ENCODE measurements around the gene TLR2.

TLR2 gene

DNA sequence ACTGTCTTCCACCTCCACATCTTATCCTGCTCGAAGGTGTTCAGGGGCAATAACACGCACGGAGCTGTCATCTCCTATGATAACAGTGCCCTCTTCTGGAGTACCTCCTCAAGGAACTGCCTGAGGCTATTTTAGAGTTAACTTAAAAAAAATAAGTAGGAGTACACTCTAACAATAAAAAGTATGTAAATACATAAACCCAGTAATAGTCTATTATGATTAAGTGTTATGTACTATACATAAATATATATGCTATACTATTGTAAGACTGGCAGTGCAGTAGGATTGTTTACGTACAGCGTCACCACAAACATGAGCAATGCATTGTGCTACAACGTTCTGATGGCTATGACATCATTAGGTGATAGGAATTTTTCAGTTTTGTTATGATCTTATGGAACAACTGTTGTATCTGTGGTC is 34.5 kb upstream of the TLR2 start:
- TF ChIP-seq GATA3 (IDR thresholded peaks at IDR 0.05; ENCODE audit: low read depth, low read length) = no peak
- no peak for TF ChIP-seq GATA2 (IDR thresholded peaks at IDR 0.05; ENCODE audit: low read depth, low read length)

DNA sequence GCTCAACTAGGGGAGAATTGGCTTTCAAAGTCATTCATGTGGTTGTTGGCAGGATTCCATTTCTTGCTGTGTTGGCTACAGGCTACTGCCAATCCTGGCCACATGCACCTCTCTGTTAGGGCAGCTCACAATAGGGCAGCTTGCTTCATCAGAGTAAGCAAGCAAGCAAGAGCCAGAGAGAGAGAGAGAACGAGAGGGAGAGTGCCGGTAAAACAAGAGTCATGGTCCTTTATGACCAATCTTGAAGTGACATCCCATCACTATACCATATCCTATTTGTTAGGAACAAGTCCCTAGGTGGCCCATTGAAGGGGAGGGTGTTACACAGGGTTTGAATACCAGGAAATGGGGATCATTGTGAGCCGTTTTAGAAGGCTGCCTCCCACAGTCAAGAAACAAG is 33.0 kb upstream of the TLR2 start:
- TF ChIP-seq GATA2 (IDR thresholded peaks at IDR 0.05; ENCODE audit: low read depth, low read length) = no peak
- no peak for TF ChIP-seq GATA3 (IDR thresholded peaks at IDR 0.05; ENCODE audit: low read depth, low read length)

DNA sequence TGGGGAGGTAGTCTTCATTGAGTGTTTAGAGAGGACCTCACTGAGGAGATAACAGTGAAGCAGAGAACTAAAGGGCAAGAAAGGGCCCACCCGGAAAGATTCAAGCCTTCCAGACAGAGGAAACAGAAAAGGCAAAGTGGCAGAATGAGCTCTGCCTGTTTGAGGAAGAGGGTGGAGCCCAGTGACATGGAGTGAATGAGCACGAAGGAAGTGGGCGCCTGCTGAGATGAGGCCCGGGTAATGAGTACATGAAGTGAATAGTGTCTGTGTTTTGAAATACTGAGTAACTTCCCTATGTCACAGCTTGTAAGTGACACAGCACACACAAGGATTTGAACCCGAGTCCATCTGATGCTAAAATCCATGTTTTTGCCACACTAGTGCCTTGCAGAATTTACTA is 32.5 kb upstream of the TLR2 start:
- TF ChIP-seq GATA2 (IDR thresholded peaks at IDR 0.05; ENCODE audit: low read depth, low read length) = no peak
- no peak for TF ChIP-seq GATA3 (IDR thresholded peaks at IDR 0.05; ENCODE audit: low read depth, low read length)

DNA sequence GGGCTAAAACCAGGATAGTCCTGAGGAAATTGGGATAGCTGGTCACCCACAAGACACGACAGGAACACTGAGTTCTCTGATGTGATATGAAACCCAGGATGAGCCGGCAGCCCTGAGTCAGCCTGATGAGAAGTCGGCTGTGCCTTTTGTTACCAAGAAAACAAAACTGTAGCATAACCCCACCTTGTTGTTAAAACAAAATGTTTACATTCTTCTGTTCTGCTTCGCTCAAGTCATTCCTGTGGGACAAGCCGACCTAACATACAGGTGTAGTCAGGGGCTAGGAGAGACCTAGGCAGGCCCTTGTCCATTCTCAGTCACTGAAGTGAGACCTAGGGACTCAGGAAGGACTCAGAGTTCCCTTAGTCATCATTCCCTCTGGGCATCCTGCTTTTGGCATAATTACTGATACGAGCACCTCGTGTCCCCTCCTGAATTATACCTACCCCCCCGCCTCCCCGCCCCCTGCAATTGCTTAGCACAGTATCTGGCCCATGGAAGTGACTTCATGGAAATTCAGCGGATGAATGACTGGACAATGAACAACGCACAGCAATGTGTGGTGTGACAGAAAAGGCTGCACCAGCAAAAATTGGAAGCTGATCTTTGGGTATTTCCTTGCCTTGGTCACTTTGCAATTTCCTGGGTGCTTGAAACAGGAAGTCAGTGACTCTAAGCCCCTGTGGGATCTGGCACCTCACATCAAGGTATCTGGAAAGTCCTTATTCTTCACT is 31.9 kb upstream of the TLR2 start:
- TF ChIP-seq GATA2 (IDR thresholded peaks at IDR 0.05; ENCODE audit: low read depth, low read length) = no peak

DNA sequence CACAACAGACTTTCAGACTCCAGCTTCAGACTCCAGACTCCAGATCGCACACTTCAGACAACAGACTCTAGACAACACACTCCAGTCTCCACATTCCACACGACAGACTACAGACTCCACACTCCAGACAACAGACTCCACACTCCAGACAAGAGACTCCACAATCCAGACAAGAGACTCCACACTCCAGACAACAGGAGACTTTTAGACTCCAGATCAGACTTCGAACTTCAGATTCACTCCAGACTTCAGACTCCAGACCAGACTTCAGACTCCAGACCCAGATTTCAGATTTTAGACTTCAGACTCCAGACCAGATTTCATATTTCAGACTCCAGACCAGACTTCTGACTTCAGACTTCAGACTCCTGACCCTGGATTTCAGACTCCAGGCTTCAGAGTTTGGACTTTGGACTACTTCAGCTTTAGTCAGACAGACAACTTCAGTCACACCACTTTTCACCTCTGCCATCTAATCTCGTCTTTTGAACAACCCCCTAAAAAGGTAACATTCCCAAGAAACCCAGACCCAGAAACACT is 29.0 kb upstream of the TLR2 start:
- TF ChIP-seq GATA3 (IDR thresholded peaks at IDR 0.05; ENCODE audit: low read depth, low read length) = no peak
- TF ChIP-seq GATA2 (IDR thresholded peaks at IDR 0.05; ENCODE audit: low read depth, low read length) = no peak

DNA sequence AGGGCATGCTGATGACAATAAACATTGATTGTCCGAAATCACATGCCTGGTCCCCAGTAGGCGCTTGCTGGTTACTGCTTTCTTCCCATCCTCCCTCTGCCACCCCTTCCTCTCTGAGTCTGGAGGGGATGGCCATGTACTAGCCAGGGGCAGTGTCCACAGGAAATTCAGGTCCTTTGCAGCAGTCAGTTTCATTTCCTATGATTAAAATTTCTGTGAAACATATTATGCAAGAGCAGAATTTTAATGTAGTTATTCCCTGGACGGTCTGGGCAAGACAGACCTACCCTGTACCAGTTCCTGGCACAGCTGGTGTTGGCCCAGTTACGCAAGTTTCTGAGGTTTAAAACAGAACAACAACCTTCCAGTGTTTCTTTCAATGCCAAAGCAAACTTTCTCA is 28.2 kb upstream of the TLR2 start:
- TF ChIP-seq GATA3 (IDR thresholded peaks at IDR 0.05; ENCODE audit: low read depth, low read length) (no peak), GATA2 (IDR thresholded peaks at IDR 0.05; ENCODE audit: low read depth, low read length) (no peak)

DNA sequence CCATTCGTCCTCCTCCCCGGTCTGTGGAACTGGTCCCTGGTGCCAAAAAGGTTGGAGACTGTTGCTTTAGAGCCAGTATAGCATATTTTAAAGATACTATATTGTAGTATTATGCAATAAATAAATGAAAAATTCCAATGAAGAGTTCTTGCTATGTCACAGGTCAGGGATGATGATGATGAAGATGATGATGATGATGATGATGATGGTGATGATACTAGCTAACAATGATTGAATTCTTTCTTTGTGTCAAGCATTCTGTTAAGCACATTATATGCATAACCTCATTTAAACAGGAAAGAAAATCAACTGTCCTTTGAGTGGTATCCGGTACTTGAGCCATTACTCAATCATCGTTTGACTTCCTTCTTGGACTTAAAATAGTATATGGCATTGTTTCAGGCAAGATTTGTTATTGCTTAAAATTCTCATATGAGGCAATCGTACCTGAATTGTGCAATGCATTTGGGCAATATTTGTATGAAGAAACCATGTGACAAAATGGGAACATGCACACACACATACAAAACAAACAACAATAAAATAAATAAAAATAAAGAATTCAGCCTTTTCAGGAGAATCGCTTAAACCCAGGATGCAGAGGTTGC is 22.8 kb upstream of the TLR2 start:
- TF ChIP-seq GATA2 (IDR thresholded peaks at IDR 0.05; ENCODE audit: low read depth, low read length) = no peak
- no peak for TF ChIP-seq GATA3 (IDR thresholded peaks at IDR 0.05; ENCODE audit: low read depth, low read length)

DNA sequence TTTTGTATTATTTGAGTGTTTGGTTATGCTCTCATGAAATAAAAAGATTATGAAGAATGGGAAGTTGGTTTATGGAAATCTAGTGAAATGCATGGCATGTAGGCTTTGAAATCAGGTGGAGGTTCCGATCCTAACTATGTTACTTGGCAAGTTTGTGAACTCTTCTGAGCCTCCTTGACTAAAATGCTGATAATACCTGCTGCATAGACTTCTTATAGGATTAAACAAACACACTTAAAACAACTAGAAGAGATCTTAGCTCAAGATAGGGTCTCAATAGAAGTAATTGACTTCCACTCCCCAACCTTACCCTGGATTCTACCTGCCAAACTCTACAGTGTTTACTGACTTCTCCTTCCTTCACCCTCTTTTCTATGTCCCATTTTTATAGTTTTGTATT is 22.2 kb upstream of the TLR2 start:
- TF ChIP-seq GATA2 (IDR thresholded peaks at IDR 0.05; ENCODE audit: low read depth, low read length) = no peak
- TF ChIP-seq GATA3 (IDR thresholded peaks at IDR 0.05; ENCODE audit: low read depth, low read length) = no peak

DNA sequence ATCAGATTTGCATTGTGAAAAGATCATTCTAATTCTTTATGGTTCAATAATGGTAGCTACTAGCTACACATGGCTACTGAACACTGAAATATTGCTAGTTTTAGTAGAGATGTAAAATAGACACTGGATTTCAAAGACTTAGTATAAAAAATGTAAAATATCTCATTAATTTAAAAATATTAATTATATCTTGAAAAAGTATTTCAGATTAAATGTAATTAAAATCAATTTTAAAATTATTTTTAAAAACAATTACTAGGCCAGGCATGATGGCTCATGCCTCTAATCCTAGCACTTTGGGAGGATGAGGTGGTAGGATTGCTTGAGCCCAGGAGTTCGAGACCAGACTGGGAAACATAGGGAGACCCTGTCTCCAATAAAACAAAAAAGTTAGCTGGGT is 20.4 kb upstream of the TLR2 start:
- TF ChIP-seq GATA3 (IDR thresholded peaks at IDR 0.05; ENCODE audit: low read depth, low read length) (no peak), GATA2 (IDR thresholded peaks at IDR 0.05; ENCODE audit: low read depth, low read length) (no peak)

DNA sequence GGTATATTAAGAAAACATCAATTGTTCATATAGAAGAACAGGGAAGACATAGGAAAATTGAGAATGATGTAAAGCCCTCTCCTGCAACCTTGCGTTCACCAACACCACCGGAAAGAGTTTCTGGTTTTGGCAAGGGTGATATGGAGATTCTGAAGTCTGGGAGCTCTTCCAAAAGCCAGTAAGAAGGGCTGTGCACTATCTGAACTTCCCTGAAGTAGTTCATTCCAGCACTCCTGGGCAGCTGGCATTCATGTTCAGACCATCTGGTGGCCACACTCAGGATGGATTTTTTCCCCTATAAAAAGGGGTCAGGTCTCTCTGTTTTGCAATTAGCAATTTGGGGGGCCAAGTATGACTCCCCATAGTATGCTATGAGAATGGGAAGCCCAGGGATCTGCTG is 15.4 kb upstream of the TLR2 start:
- TF ChIP-seq GATA3 (IDR thresholded peaks at IDR 0.05; ENCODE audit: low read depth, low read length) (no peak), GATA2 (IDR thresholded peaks at IDR 0.05; ENCODE audit: low read depth, low read length) (no peak)

DNA sequence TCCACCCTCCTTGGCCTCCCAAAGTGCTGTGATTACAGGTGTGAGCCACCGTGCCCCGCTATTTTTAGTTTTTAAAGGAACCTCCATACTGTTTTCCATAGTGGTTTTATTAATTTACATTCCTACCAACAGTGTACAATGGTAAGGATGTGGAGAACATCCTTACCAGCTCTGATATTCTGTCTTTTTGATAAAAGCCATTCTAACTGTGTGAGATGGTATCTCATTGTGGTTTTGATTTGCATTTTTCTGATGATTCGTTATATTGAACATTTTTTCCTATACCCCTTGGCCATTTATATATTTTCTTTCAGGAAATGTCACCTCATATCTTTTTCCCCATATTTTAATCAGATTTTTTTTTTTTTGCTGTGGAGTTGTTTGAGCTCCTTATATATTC is 14.2 kb upstream of the TLR2 start:
- TF ChIP-seq GATA2 (IDR thresholded peaks at IDR 0.05; ENCODE audit: low read depth, low read length) = no peak
- TF ChIP-seq GATA3 (IDR thresholded peaks at IDR 0.05; ENCODE audit: low read depth, low read length) = no peak

DNA sequence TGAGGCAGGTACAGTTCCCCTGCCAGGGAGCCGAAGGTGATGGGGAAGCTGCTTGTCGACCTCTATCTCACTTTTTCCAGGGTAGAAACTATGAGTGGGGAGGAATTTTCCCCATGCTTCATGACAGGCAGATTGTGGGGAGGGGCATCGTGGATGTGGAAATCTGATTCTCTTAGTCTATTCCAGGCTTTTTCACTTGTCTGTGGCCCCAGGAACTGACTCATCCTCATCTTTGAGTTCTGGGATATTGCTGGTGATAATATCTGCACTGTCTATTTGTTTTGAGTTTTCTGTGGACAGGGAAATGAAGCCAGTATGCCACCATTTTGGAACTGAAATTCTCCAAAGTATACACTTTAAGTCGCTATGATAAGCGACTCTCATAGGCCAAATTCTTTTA is 7.6 kb upstream of the TLR2 start:
- TF ChIP-seq GATA3 (IDR thresholded peaks at IDR 0.05; ENCODE audit: low read depth, low read length) = no peak
- no peak for TF ChIP-seq GATA2 (IDR thresholded peaks at IDR 0.05; ENCODE audit: low read depth, low read length)

DNA sequence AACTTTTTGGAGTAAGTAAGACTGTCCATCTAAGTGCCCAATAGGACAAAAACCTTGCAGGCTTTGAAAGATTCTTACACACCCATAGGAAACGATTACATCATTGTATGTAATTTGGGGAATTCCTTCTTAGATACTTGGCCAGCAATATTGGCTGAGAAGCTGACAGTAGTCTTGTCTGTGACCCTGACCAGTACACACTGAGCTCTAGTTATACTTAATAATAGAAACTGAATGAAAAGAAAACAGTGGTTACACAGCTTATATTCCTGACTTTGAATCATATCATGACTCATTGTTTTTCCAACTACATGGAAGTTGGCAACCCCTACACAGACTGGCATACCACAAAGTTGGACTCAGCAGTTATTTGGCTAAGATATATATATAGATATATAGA is 7.1 kb upstream of the TLR2 start:
- TF ChIP-seq GATA3 (IDR thresholded peaks at IDR 0.05; ENCODE audit: low read depth, low read length) (no peak), GATA2 (IDR thresholded peaks at IDR 0.05; ENCODE audit: low read depth, low read length) (no peak)

DNA sequence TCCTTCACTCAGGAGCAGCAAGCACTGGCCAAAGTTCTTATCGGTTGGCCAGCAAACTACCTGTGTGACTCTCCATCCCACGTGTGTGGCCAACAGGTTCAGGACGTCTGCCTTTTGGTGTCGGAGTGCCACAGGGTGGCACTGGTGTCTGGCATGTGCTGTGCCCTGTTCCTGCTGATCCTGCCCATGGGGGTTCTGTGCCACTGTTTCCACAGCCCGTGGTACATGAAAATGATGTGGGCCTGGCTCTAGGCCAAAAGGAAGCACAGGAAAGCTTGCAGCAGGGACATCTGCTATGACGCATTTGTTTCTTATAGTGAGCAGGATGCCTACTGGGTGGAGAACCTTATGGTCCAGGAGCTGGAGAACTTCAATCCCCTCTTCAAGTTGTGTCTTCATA is 4.6 kb upstream of the TLR2 start:
- TF ChIP-seq GATA2 (IDR thresholded peaks at IDR 0.05; ENCODE audit: low read depth, low read length) = no peak
- no peak for TF ChIP-seq GATA3 (IDR thresholded peaks at IDR 0.05; ENCODE audit: low read depth, low read length)

DNA sequence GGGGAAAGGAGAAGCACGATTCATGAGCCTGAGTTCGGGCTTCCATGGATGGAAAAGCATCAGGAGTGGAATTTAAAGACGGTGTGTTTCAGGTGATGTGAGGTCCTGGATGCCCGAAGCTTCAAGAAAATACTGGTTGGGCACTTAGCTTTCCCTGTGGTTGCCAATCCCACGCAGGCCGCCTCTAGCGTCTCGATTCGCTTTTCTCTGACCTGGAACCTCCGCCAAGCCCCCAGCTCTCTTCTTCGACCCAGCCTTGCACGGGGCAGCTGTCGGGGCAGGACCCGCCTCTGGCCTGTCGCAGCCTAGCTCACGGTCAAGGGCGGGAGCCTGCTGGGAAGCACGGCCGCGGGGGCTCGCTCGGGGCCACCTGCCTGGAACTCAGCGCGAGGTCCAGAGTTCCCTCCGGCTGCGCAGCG is 308 bp upstream of the TLR2 start:
- no peak for TF ChIP-seq GATA3 (IDR thresholded peaks at IDR 0.05; ENCODE audit: low read depth, low read length)
- no peak for TF ChIP-seq GATA2 (IDR thresholded peaks at IDR 0.05; ENCODE audit: low read depth, low read length)
